Activated gamma-delta T cell treated with Interleukin-2 at 50 U/mL for 16 hours (primary cell): ENCODE results near the gene CIB4.
"Not testable (repeated sequence)": the region's sequence is repeated elsewhere in the genome, so short reads cannot be mapped to it uniquely, and the experiment has no call there.

Source experiments
- DNase-seq: peaks from one replicate; pipeline ENCODE4 v3.0.0-alpha.2; 2020

CIB4 gene

GRCh38 chr2:26665296-26665695 lies 24.1 kb upstream of the CIB4 start:
- DNase-seq, result not testable (repeated sequence)

DNA sequence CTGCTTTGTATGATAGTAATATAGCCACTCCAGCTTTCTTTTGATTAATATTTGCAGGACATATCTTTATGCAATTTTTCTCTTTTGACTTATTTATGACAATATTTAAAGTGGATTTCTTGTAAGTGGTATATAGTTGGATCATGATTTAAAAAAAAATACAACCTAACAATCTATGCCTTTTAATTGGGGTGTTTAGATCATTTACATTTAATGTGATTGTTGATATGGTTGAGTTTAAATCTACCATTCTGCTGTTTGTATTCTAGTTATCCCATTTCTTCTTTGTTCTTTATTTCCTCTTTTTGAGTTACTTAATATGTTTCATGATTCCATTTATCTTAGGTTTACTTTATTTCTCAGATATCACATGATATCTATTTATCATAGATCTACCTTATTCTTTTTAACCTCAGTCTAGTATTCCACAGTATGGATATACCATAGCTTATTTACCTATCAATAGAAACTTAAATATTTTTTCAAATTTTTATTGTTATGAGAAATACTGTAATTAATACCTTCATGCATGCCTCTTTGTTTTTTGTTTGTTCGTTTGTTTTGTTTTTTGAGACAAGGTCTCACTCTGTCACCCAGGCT lies 19.3 kb upstream of the CIB4 start:
- no peak for DNase-seq

- DNase-seq, result no peak
Observed at GRCh38 chr2:26658691-26659346, 17.7 kb upstream of the CIB4 start.

GRCh38 chr2:26657265-26657664 lies 16.1 kb upstream of the CIB4 start:
- DNase-seq, result no peak

DNA sequence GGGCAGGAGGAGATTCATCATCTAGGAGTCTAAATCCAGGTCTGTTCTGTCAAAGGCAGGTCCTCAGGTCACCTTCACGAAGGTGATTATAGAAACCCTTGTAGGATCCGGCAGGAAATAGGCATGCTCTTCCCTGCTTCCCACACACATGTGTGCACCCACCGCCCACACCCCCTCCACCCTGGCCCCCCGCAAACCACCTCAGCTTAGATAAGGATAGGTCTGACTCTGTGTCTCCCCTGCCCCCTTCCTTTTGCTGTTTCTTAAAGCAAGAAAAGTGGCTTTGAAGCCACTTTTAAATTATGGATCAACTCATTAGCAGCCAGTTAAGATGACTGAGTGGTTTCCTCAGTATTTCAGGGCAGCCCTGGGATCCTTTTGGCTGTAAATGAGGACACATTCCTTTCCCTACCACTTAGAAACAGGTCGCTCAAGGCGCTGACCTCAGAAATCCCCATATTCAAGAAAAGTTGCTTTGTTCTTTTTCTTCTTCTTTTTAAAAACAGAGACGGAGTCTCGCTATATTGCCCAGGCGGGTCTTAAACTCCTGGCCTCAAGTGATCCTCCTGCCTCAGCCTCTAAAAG lies 14.5 kb upstream of the CIB4 start:
- DNase-seq, result no peak

DNA sequence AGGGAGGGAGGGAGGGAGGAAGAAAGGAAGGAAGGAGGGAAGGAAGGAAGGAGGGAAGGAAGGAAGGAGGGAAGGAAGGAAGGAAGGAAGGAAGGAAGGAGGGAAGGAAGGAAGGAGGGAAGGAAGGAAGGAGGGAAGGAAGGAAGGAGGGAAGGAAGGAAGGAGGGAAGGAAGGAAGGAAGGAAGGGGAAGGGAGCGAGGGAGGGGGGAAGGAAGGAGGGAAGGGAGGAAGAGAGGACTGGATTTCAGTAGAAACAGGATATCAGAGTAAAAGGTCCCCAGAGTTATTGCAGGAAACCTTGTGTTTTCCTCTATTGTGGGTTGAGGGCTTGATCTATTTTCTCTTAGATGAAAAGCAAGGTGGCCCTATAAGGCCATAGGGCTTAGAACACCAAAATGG lies 14.0 kb upstream of the CIB4 start:
- not testable (repeated sequence) for DNase-seq

DNA sequence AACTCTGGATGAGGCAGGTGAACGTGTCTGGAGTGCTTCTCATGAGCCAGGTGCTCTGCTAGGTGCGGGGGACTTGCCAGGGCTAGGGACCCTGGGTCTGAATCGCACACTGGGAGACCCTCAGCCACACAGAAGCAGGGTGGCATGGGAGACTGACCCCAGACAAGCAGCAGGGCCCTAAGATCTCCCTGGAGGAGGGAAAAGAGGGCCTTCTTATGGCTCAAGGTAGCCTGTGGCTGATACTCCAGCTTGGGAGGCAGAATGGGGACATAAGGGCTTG lies 12.8 kb upstream of the CIB4 start:
- no peak for DNase-seq

GRCh38 chr2:26653207-26654060 lies 12.3 kb upstream of the CIB4 start:
- no peak for DNase-seq

DNA sequence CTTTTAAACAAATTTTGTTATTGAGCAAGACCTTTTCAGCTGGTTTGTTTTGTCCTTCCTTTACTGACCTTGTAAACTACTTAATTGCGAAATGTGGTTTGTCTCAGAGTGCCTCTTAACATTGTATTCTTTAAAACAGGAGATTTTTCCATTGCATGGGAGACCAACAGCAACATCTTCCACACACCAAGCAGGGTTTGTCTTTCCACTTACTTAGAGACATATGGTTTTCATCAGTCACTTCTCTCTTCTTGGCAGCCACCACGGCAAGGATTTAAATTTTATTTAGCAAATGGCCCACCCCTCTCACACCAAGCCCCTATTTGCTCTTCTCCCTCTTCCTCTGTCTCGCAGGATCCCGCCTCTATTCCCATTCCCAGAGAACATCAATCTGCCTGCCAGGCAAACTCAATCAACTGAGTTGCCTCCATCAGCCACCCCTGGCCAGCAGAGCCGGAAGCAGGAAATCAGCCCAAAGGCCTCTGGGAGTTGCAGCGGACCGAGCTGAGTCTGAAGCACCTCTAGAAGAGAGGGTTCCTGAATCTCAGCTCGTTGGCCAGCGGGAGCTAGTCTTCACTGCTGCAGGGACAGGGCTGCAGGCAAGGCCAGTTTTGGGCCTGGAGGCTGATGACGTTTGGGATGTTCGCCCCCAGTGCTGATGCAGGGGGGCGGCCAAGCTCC lies 11.3 kb upstream of the CIB4 start:
- no peak for DNase-seq

- DNase-seq, result no peak
Observed at GRCh38 chr2:26651799-26652198, 10.6 kb upstream of the CIB4 start.

- DNase-seq, result no peak
Observed at GRCh38 chr2:26651470-26651771, 10.3 kb upstream of the CIB4 start.

GRCh38 chr2:26650713-26651469 lies 9.7 kb upstream of the CIB4 start:
- no peak for DNase-seq

- no peak for DNase-seq
Observed at GRCh38 chr2:26649992-26650712, 9.0 kb upstream of the CIB4 start.

GRCh38 chr2:26649322-26649721 lies 8.2 kb upstream of the CIB4 start:
- no peak for DNase-seq

DNA sequence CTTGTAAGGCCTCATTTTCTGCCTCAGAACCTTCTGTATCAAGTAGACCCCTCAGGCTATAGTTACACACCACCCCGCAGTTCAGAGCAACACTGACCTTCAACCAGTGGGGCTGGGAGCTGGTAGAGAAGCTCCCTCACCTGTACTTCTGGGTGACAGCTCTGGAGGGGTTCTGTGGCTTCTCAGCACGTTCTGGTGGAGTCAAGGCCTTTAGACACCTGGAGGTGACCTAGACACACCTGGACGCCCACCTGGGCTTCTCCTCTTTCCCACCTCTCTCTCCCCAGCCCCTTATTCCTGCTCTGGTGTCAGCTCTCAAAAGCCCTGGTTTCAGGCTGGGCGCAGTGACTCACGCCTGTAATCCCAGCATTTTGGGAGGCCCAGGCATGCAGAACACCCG lies 7.3 kb upstream of the CIB4 start:
- no peak for DNase-seq

DNA sequence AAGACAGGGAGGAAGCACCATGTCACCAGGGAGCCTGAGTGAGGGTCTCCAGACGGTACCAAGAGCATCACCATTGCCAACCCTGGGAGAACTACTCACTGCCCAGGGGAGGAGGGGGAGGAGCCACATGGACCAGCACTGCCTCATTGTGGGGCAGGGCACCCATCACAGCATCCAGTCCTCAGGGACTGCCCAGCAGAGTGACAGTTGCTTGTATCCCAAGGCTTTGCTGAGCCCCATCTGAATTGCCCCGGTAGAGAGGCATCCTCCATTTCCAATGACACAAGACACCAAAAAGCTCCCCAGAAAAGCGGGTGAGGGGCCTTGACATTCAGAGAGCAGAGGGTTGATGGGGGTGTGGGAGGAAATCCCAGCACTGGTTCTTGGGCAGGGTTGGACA lies 6.8 kb upstream of the CIB4 start:
- DNase-seq, result no peak

- DNase-seq, result no peak
Observed at GRCh38 chr2:26646986-26647672, 6.0 kb upstream of the CIB4 start.

DNA sequence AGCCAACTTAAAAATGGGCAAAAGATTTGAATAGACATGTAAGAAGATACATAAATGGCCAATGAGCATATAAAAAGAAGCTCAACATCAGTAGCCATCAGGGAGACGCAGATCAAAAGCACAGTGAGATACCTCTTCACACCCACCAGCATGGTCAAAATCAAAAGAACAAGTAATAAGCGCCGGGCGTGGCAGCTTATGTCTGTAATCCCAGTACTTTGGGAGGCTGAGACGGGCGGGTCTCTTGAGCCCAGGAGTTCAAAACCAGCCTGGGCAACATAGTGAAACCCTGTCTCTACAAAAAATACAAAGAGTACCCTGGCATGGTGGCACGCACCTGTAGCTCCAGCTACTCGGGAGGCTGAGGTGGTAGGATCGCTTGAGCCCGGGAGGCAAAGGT lies 4.6 kb upstream of the CIB4 start:
- no peak for DNase-seq

DNA sequence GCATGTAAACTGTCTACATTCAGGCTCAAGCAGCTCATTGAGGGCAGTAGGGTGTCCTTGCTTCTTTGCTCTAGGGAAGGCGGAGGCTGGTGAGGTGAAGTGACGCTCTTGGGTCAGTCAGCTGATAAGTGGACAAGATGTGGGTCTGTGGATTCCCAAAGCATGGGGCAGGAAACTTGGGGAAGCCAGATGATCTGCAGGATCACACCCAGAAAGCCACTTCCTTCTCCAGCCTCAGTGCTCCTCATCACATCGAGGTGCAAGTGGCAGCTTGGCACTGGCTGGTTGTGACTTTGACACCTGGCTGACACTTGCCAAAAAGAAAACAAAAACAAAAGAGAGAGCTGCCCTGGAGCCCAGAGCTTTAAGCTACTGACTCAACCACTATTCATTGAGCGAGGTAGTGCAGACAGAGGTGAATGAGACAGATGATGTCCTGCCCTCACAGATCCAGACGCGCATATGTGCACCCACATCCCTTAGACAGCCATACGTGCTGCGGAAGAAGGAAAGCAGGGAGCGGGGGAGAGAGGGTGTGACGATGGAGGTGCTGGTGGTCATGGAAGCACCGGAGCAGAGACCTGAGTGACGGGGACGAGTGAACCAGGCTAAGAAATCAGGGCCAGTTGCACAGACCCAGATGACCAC lies 3.1 kb upstream of the CIB4 start:
- no peak for DNase-seq

GRCh38 chr2:26642429-26642828 lies 1.3 kb upstream of the CIB4 start:
- DNase-seq, result no peak

DNA sequence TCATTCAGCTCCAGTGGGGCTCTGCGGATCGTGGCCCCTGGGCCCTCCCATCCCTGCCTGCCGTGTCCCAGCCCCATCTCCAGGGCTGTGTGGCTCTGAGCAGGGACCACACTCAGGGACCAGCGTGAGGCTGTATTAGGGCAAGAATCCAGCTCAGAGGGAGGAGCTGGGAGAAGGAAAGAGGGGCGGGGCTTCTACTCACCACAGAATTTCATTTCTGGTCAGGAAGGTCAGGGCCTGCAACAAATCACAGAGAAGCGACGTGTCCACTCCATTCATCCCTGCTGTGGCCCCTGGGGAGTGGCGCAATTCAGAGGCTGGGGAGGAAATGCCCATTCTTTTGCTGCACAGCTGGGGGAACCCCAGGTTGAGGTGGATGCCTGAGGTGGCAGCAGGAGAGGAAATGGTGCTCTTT lies 828 bp downstream of the CIB4 start:
- no peak for DNase-seq
